B cell (primary cell): ENCODE results near the gene ZSWIM6. TPM values are rescaled to one million over a fixed set of nuclear protein-coding genes. Genes with fewer than 3 reads are reported as not detected.

Experiments
- ATAC-seq: fragments of 200-7000 bp; cut with Tn5 transposase; one replicate; pipeline ENCODE4 v1.10.0; 2021; ENCODE audit warnings: low read depth, mild to moderate bottlenecking, moderate number of reproducible peaks, moderate library complexity
- CTCF ChIA-PET: fragments of 350-600 bp; sonication (Branson Sonifier 250); formaldehyde crosslinking; loops from one replicate; lab custom pipeline; 2021; ENCODE audit warnings: antibody characterized with exemption, inconsistent platforms; lab: Charles Lee
- POLR2A ChIA-PET: fragments of 350-600 bp; sonication (Branson Sonifier 250); formaldehyde crosslinking; loops from one replicate; lab custom pipeline; 2021; ENCODE audit warnings: antibody characterized with exemption; lab: Charles Lee
- DNase-seq: peaks from one replicate; pipeline ENCODE4 v3.0.0; 2013
- H2AFZ ChIP-seq: 2 replicates; pipeline ENCODE4 v1.6.1; 2012; ENCODE audit warnings: mild to moderate bottlenecking, low read depth, low read length; ENCODE audit not compliant: insufficient read depth, poor library complexity, severe bottlenecking
- H3K27ac ChIP-seq, 2 donors: 1 replicate in 1 of 2; 2 replicates in 1 of 2; pipeline ENCODE4 v1.5.1; 2012 to 2013; ENCODE audit warnings: low read length in 2 of 2, mild to moderate bottlenecking in 2 of 2, moderate library complexity in 1 of 2
- H3K27me3 ChIP-seq, 4 experiments: fragments of 200-600 bp in 1 of 4; sonication (generic) in 1 of 4; replicated peaks in 1 of 4; 1 replicate in 2 of 4; 2 replicates in 2 of 4; pipeline versions ENCODE4 v1.6.1 to v1.7.0; 2013 to 2016; ENCODE audit warnings: low read length in 3 of 4, mild to moderate bottlenecking in 2 of 4, mixed read lengths in 1 of 4, moderate library complexity in 1 of 4; ENCODE audit not compliant: insufficient read depth in 4 of 4, control insufficient read depth in 3 of 4; ENCODE audit errors: control extremely low read depth in 1 of 4
- H3K36me3 ChIP-seq, 2 experiments: replicated peaks in 1 of 2; 1 replicate in 1 of 2; 2 replicates in 1 of 2; pipeline versions ENCODE4 v1.6.1 to v1.7.1; 2013; ENCODE audit warnings: low read length in 1 of 2; ENCODE audit not compliant: insufficient read depth in 2 of 2, control insufficient read depth in 1 of 2; ENCODE audit errors: control extremely low read depth in 1 of 2, extremely low read depth in 1 of 2
- H3K4me1 ChIP-seq, 2 donors: fragments of 200-600 bp in 1 of 2; sonication (generic) in 1 of 2; 1 replicate in 1 of 2; 2 replicates in 1 of 2; pipeline versions ENCODE4 v1.5.1 to v1.6.1; 2013 to 2017; ENCODE audit warnings: low read length in 2 of 2; ENCODE audit not compliant: control insufficient read depth in 2 of 2, insufficient read depth in 2 of 2
- H3K4me2 ChIP-seq: replicated peaks from 2 replicates; pipeline ENCODE3; 2012; ENCODE audit warnings: mild to moderate bottlenecking, low read depth, low read length; ENCODE audit not compliant: poor library complexity, severe bottlenecking
- H3K4me3 ChIP-seq, 5 experiments: fragments of 200-600 bp in 1 of 5; sonication (generic) in 1 of 5; 1 replicate in 3 of 5; 2 replicates in 2 of 5; pipeline versions ENCODE4 v1.5.1 to v1.7.0; 2011 to 2016; ENCODE audit warnings: low read length in 4 of 5, mild to moderate bottlenecking in 4 of 5, low read depth in 2 of 5, control low read depth in 1 of 5, moderate library complexity in 1 of 5; ENCODE audit not compliant: insufficient read depth in 1 of 5; ENCODE audit errors: control extremely low read depth in 1 of 5, extremely low read depth in 1 of 5
- H3K79me2 ChIP-seq: fragments of 200-600 bp; sonication (generic); one replicate; pipeline ENCODE4 v1.6.0; 2016; ENCODE audit warnings: low read length; ENCODE audit not compliant: control insufficient read depth, insufficient read depth
- H3K9ac ChIP-seq: fragments of 200-600 bp; sonication (generic); 2 replicates; pipeline ENCODE4 v1.6.1; 2017; ENCODE audit warnings: mild to moderate bottlenecking, low read length, moderate library complexity
- H3K9me3 ChIP-seq, 3 donors: one replicate each; pipeline versions ENCODE4 v1.6.1 to v1.7.1; 2013; ENCODE audit warnings: low read length in 2 of 3; ENCODE audit not compliant: control insufficient read depth in 2 of 3, insufficient read depth in 1 of 3; ENCODE audit errors: control extremely low read depth in 1 of 3
- H4K20me1 ChIP-seq: 2 replicates; pipeline ENCODE4 v1.6.0; 2012; ENCODE audit warnings: mild to moderate bottlenecking, low read length; ENCODE audit not compliant: insufficient read depth, control insufficient read depth, poor library complexity, severe bottlenecking
- H3K27ac Mint-ChIP-seq: one replicate; pipeline ENCODE4 v1.8.0; 2021; ENCODE audit warnings: mixed read lengths
- H3K27me3 Mint-ChIP-seq: one replicate; pipeline ENCODE4 v1.8.0; 2021; ENCODE audit warnings: mixed read lengths
- H3K4me1 Mint-ChIP-seq: one replicate; pipeline ENCODE4 v1.8.0; 2021; ENCODE audit warnings: mixed read lengths
- H3K4me3 Mint-ChIP-seq: one replicate; pipeline ENCODE4 v1.8.0; 2021; ENCODE audit warnings: mixed read lengths
- H3K9me3 Mint-ChIP-seq: one replicate; pipeline ENCODE4 v1.8.0; 2022; ENCODE audit warnings: mixed read lengths; ENCODE audit not compliant: insufficient read depth
- EZH2 ChIP-seq: IDR thresholded peaks from 2 replicates; pipeline ENCODE4 v1.6.1; 2012; ENCODE audit warnings: borderline replicate concordance, low read depth, mild to moderate bottlenecking, moderate library complexity, low read length; ENCODE audit not compliant: insufficient read depth, poor library complexity, severe bottlenecking
- WGBS: methylation state at CpG from one replicate; pipeline ENCODE4 v1.1.5; 2013; ENCODE audit warnings: missing lambda C conversion rate; ENCODE audit not compliant: insufficient coverage; 5-methylcytosine and 5-hydroxymethylcytosine counted together
- intact Hi-C: fragments of 100-400 bp; cut with micrococcal nuclease; formaldehyde crosslinking; loops from one replicate; pipeline ENCODE4 v1.10.0; 2022
- polyA plus RNA-seq: library from polyadenylated mRNA; depleted of rRNA; stranded (reverse); fragments of >200 nt; gene quantifications from 2 replicates; pipeline ENCODE4 v1.2.3, GENCODE V29; 2012
- total RNA-seq, 2 donors: library from RNA; stranded (reverse); fragments of 120-200 nt in 1 of 2; gene quantifications; 1 replicate in 1 of 2; 2 replicates in 1 of 2; pipeline versions ENCODE4 v1.2.3 to v1.2.4, GENCODE V29; 2013 to 2022
- TF ChIP-seq, protein P1 (sequence below): fragments of 200-600 bp; IDR thresholded peaks from one replicate; pipeline ENCODE4 v1.8.0; 2022; ENCODE audit warnings: antibody characterized with exemption, mild to moderate bottlenecking

ZSWIM6 gene
- total and polyA plus RNA-seq, 2 donors (not counting 1 experiment from before 2014, with no cell fraction given), result 7.9 to 16.4 TPM

- H2AFZ ChIP-seq, result no peak overlapping the region
- 100% methylated on average over 2 of the region's 5 CpGs for WGBS
- peaks cover 0 to 5% (median 2%) of the 10 kb centered on the region in 4 experiments for H3K27me3 ChIP-seq
- peaks cover 0 to 6% of the 10 kb centered on the region in 2 donors for H3K4me1 ChIP-seq
- H3K9me3 ChIP-seq, result no peaks in the 10 kb centered on the region
- H3K4me2 ChIP-seq, result no peak overlapping the region
- TF ChIP-seq, protein P1, sequence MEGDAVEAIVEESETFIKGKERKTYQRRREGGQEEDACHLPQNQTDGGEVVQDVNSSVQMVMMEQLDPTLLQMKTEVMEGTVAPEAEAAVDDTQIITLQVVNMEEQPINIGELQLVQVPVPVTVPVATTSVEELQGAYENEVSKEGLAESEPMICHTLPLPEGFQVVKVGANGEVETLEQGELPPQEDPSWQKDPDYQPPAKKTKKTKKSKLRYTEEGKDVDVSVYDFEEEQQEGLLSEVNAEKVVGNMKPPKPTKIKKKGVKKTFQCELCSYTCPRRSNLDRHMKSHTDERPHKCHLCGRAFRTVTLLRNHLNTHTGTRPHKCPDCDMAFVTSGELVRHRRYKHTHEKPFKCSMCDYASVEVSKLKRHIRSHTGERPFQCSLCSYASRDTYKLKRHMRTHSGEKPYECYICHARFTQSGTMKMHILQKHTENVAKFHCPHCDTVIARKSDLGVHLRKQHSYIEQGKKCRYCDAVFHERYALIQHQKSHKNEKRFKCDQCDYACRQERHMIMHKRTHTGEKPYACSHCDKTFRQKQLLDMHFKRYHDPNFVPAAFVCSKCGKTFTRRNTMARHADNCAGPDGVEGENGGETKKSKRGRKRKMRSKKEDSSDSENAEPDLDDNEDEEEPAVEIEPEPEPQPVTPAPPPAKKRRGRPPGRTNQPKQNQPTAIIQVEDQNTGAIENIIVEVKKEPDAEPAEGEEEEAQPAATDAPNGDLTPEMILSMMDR, result no peak
- no peak for TF ChIP-seq EZH2
- no peaks in the 10 kb centered on the region for H3K79me2 ChIP-seq
- ChIA-PET CTCF (no interaction called here), POLR2A (no interaction called here)
- H3K4me1 Mint-ChIP-seq, result peaks cover 8% of the 10 kb centered on the region
- no peak overlapping the region for H3K4me3 Mint-ChIP-seq
- H3K36me3 ChIP-seq, result no peaks in the 10 kb centered on the region
- no peak overlapping the region for H3K9ac ChIP-seq
- no peak overlapping the region for H3K27ac ChIP-seq
- DNase-seq, result no peak
- H3K9me3 Mint-ChIP-seq, result no peaks in the 10 kb centered on the region
- intact Hi-C loops, result no loop called here
- no peak overlapping the region for H3K4me3 ChIP-seq
- no peak overlapping the region for H3K27ac Mint-ChIP-seq
- H3K27me3 Mint-ChIP-seq, result peaks cover 22% of the 10 kb centered on the region
- no peaks in the 10 kb centered on the region for H4K20me1 ChIP-seq
- no peak for ATAC-seq
Observed at GRCh38 chr5:61306531-61307131, 25.4 kb upstream of the ZSWIM6 start.

DNA sequence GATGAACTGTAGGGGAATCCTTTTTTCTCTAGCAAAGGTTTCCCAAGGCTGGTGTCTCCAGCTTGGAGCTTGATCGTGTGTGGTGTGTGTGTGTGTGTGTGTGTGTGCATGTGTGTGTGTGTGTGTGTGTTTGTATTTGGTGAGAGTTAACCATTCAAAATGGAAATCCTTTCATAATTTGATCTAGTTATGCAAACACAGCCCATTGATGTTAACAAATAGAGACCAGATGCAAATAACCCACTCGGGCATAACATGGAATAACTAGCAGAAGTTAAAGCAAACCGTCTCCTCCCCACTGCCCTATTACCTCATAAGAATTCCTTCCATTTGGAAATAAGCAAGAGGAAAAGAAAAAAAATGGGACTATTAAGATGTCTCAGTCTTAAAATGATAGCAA, 24.9 kb upstream of the ZSWIM6 start:
- Histone ChIP-seq H3K4me2 (no peak overlapping the region), H4K20me1 (no peaks in the 10 kb centered on the region), H3K9me3 (no peaks in the 10 kb centered on the region), H3K79me2 (no peaks in the 10 kb centered on the region), H3K36me3 (no peaks in the 10 kb centered on the region), H2AFZ (no peak overlapping the region), H3K4me1 (peaks cover 0 to 6% of the 10 kb centered on the region in 2 donors), H3K4me3 (no peak overlapping the region), H3K27me3 (peaks cover 0 to 5% (median 2%) of the 10 kb centered on the region in 4 experiments), H3K27ac (no peak overlapping the region), H3K9ac (no peak overlapping the region)
- DNase-seq (no peak), ATAC-seq (no peak)
- no peak overlapping the region for H3K4me3 Mint-ChIP-seq
- intact Hi-C loops, result no loop called here
- H3K27ac Mint-ChIP-seq, result no peak overlapping the region
- peaks cover 27% of the 10 kb centered on the region for H3K27me3 Mint-ChIP-seq
- peaks cover 8% of the 10 kb centered on the region for H3K4me1 Mint-ChIP-seq
- no peak for TF ChIP-seq EZH2
- TF ChIP-seq, protein P1, result no peak
- ChIA-PET POLR2A (no interaction called here), CTCF (no interaction called here)
- no CpG with 5 or more reads among the region's 3 CpGs for WGBS
- no peaks in the 10 kb centered on the region for H3K9me3 Mint-ChIP-seq
